GM18519 (cell line): ENCODE results near the gene SGMS1.
A peak's percentile ranks its signal among the peaks of the same experiment; 100 is the strongest.
"Not testable (repeated sequence)": the region's sequence is repeated elsewhere in the genome, so short reads cannot be mapped to it uniquely, and the experiment has no call there.

ENCODE experiments used
- ATAC-seq: cut with Tn5 transposase; IDR thresholded peaks from one replicate; pipeline ENCODE4 v1.9.1; 2021; ENCODE audit warnings: mild to moderate bottlenecking, moderate library complexity; ENCODE audit not compliant: unreplicated experiment, low FRiP score

SGMS1 gene

GRCh38 chr10:50437248-50437647 lies 186.5 kb downstream of the SGMS1 start:
- ATAC-seq = no peak

- no peak for ATAC-seq
These were observed 187.0 kb downstream of the SGMS1 start for GRCh38 chr10:50436805-50437204.

GRCh38 chr10:50432211-50433009 lies 191.3 kb downstream of the SGMS1 start:
- peak; percentile 39 for ATAC-seq

GRCh38 chr10:50431791-50432190 lies 192.0 kb downstream of the SGMS1 start:
- peak; percentile 84 for ATAC-seq

GRCh38 chr10:50431133-50431532 lies 192.6 kb downstream of the SGMS1 start:
- ATAC-seq = no peak

- ATAC-seq = no peak
These were observed 197.3 kb downstream of the SGMS1 start for GRCh38 chr10:50426485-50426884.

GRCh38 chr10:50425215-50425614 lies 198.5 kb downstream of the SGMS1 start:
- not testable (repeated sequence) for ATAC-seq

- no peak for ATAC-seq
These were observed 200.3 kb downstream of the SGMS1 start for GRCh38 chr10:50423448-50423847.

GRCh38 chr10:50422259-50422658 lies 201.5 kb downstream of the SGMS1 start:
- ATAC-seq = no peak

GRCh38 chr10:50421026-50421719 lies 202.6 kb downstream of the SGMS1 start:
- peak; percentile 30 for ATAC-seq

- no peak for ATAC-seq
These were observed 203.6 kb downstream of the SGMS1 start for GRCh38 chr10:50420196-50420595.

- ATAC-seq = no peak
These were observed 204.0 kb downstream of the SGMS1 start for GRCh38 chr10:50419756-50420155.

GRCh38 chr10:50419091-50419490 lies 204.7 kb downstream of the SGMS1 start:
- no peak for ATAC-seq

GRCh38 chr10:50417886-50418830 lies 205.6 kb downstream of the SGMS1 start:
- ATAC-seq = peak; percentile 65

GRCh38 chr10:50417486-50417885 lies 206.3 kb downstream of the SGMS1 start:
- no peak for ATAC-seq

GRCh38 chr10:50416881-50417280 lies 206.9 kb downstream of the SGMS1 start:
- ATAC-seq = no peak

GRCh38 chr10:50416181-50416824 lies 207.5 kb downstream of the SGMS1 start:
- no peak for ATAC-seq

GRCh38 chr10:50415292-50415691 lies 208.5 kb downstream of the SGMS1 start:
- ATAC-seq = no peak

GRCh38 chr10:50410066-50410811 lies 213.5 kb downstream of the SGMS1 start:
- no peak for ATAC-seq
